HG03060 (cell line): ENCODE measurements around the gene EGR2.

Source experiments
- ATAC-seq: cut with Tn5 transposase; IDR thresholded peaks from one replicate; pipeline ENCODE4 v1.9.1; 2021; ENCODE audit warnings: low read depth, moderate number of reproducible peaks; ENCODE audit not compliant: unreplicated experiment

EGR2 gene

DNA sequence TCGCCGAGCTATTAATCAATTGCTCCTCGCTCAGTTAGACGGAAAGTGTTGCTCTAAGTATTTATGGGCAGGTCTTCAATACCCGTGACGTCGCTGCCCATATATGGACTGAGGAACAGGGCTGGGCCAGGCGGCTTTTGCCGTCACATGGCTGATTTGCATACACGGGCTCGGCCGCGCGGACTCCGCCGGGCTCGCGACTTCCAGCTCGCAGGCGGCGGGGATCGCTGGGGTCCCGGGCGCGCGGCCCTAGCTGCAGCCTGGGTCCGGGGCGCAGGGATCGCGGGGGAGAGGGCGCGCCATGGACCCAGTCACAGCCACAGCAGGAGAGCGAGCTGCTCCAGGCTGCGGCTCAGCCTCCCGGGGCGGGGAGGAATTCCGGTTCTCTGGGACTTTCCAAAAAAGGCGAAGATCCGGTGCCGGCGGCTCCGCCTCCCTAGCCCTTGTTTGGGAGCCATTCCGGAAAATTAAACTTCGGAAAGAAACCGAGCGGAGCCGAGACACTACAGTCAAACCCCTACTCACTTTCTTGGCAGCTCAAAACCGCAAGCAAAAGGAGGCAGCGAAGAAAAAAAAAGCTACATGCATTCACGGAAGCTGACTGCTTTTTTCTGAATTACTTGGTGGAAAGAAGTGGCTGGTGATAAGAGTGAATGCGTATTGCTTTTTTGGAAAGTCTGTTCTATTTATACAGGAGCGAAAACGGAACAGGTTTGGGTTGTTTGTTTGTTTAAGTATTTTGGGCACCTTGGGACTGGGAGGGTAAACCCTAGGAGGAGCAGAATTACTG is at the start of gene EGR2:
EGR2 (minus strand) TSS at position 36 of the 790 bp plus-strand sequence. CDS start 337 bp downstream, outside the sequence.
- peak; percentile 62 for ATAC-seq

- ATAC-seq, result no peak
These were observed 46.3 kb upstream of the EGR2 start for GRCh38 chr10:62862447-62862846.

DNA sequence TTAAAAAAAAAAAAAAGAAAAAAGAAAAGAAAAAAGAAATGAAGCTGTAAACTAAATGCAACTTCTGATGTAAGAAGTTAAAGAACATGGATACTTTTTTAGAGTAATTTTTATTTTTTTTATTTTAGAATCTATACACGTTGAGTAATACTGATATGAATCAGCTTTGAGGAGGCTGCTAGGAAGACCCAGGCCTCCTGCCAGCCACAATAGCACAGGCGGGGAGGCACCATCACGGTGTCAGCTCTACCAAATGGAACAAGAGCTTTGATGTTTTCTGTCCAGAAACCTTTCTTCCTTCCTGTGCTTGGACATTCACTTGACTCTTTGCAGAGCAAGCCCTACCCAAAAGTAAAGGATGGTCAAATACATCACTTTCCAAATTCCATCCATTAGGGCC is 45.3 kb upstream of the EGR2 start:
- no peak for ATAC-seq

DNA sequence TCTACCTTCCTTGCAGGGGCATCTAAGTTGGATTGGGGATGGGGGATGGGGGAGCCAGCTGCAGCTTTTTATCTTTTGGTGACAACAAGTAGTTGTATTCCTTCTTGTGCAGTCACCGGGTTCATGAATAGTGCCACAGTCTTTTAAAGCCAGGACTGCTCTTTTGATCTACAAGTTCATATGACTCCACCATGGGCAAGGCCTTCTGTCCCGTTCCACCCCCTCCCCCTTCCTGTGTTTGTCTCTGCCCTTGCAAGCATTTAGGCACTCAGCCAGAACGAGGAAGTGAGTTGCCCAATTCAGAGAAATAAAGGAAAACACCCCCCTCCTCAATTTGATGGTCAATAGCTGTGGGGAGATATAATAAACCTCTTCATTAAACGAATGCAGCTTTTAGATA is 44.8 kb upstream of the EGR2 start:
- no peak for ATAC-seq

GRCh38 chr10:62858364-62858763 is 42.2 kb upstream of the EGR2 start:
- no peak for ATAC-seq

- ATAC-seq, result no peak
These were observed 39.9 kb upstream of the EGR2 start for GRCh38 chr10:62856021-62856420.

GRCh38 chr10:62853710-62854109 is 37.5 kb upstream of the EGR2 start:
- ATAC-seq, result peak; percentile 10

DNA sequence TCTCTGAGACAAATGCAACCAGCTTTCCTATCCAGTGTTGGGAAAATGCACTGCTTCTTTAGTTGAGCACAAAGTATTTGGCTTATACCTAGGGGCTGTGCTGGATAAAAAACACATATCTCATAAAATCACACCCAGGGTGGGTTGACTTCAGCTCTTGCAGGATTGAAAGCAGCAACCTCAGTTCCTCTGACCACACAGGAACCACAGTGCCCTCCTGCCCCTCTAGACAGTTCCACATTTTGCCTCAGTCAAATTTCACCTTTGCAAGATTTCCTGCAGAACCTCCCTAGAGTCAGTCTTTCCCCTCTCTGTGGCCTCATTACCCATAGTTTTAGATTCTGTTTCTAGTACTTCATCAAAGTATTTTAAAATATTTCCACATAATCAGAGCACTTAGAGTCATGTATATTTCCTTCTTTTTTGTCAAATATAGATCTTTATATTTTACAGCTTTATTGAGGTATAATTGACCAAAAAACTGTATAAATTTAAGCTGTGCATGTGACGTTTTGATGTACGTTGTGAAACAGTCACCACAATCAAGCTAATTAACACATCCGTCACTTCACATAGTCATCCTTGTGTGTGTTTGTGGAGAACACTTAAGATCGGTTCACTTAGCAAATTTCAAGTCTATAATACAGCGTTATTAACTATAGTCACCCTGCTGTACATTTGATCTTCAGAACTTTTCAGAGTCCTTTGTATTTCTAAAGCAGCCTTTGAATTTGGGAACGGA is 37.0 kb upstream of the EGR2 start:
- ATAC-seq, result peak; percentile 57

DNA sequence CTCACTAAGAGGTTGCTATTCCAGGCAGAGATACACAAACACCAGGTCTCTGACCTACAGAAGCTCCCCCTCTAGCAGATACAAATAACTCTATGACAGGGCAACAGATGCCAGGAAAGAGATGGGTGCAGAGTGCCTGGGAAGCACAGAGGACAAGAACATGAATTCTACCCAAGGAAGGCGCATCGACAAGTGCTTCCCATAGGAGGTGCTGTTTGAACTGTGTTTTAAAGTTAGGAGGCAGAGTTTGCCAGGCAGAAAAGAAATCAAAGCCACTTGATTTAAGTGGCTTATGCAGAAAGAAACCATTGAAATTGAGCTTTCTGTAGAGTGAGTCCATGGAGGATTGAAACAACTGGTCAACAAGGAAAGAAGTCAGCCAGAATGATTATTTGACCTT is 35.3 kb upstream of the EGR2 start:
- no peak for ATAC-seq

DNA sequence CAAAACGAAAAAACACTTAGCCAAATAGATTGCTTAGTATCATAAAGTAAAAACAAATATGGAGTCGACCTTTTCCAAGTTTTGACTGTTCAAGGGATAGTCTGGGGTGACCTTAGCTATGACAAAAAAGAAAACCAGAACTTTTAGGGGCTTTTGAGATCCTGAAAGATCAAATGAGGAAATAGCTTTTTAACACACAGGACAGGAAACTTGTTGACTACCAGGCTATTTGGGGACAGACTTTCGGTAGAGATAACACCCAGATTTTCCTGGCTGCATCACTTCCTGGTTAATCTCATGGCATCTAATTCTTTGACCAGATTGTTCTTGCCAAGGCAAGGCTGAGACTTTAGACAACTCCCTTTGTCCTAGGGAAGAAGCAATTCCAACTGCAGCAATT is 34.5 kb upstream of the EGR2 start:
- ATAC-seq, result no peak

DNA sequence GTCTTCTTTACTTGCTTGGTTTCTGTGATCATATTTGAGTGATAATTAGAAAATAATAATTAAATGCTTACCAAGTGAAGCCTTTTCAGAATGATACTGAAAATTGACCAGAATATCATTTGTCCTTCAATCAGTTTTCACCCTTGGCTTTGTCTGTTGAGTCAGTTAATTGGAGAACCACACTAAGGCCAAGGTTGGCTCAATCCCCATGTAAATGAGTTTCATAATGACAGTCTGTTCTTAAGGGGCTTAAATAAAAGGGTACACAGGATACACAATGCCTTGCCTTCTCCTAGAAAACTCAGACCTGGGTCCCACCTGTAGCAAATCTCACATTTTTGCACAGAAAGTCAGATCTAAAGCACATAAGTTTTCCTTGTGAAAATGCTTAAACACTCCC is 31.3 kb upstream of the EGR2 start:
- no peak for ATAC-seq

DNA sequence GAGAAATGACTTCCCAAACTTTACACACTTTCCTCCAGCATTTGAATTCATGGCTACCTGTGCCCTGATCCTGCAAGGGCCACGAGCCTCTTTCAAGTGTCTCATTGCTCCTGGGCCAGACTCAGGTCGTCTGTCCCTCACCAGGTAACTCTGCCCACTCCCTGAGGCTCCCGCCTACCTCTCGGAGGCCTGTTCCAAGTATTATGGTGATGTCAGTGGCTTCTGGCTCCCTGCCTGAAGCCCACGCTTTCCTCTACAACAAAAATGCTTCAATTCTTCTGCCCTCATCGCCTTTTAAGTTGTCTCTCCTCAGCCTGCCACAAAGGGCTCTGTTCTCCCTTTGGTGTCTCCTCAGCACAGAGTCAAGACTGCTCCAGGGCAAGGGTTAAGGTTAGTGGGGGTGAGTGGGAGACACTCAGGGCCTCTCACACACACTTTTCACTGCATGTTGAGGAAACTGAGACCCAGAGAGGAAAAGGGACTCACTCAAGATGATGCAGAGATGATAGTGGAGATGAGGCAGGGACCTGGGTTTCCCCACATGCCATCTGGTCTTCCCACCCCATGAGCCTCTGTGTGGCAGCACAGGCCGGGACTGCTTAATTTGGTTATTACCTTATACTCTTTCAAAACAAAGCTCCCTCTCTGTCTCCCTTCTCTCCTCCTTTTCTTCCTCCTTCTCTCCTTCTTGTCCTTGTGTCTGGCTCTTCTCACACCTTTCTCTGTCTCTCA is 28.3 kb upstream of the EGR2 start:
- no peak for ATAC-seq

DNA sequence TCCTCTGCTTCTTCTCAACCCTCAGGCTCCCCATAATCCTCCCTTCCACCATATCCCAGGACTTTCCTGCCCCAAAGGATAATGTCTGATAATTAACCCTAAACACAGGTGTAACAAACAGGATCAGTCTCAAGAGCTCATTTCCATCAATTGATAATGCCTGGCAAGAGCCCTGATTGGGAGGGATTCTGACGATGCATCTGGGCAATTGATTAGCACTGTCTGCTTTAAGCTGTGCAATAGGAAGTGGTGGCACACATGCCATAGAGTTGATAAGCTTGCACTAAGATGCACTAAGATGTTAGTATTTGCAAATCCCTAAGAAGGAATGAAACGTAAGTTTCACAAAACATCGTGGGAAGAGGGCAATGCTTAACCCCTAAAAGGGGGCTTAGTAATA is 27.4 kb upstream of the EGR2 start:
- ATAC-seq, result no peak

DNA sequence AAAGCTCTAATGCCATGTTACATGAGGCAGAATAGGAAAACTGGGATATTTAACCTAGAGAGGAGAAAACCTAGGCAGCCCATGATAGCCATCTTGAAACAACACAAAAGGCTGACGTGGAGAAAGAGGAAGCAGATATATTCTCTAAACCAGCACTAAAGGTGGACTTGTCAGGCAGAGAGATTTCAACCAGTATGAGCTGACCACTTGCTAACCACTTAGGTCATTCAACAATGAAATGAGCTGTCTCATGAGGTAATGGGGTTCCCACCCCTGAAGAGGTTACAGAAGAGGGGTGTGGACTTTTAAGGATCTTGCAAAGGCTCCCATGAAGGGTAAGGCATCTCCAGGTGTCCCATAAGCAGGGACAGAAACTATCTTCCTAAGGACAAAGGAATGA is 26.8 kb upstream of the EGR2 start:
- no peak for ATAC-seq

GRCh38 chr10:62839590-62839989 is 23.4 kb upstream of the EGR2 start:
- no peak for ATAC-seq

DNA sequence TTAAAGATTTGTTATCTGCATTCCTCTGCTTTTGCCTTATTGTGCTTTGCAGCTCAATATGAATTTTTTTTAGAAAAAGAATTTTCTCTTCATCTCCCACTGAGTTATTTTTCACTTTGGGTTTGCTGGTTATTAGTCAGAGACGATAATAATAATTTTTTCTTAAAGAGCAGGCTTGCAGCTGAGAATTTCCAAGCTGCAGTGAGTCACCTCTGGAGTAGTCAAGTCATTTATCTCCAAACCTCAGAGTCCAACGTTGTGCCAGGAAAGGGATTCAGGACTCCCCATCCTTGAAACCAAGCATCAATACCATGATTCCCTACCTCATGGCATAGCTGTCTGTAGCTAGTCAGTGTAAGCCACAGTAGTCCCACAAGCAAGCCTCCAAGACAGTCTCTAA is 15.2 kb upstream of the EGR2 start:
- ATAC-seq, result no peak

GRCh38 chr10:62830679-62831078 is 14.5 kb upstream of the EGR2 start:
- ATAC-seq, result no peak

DNA sequence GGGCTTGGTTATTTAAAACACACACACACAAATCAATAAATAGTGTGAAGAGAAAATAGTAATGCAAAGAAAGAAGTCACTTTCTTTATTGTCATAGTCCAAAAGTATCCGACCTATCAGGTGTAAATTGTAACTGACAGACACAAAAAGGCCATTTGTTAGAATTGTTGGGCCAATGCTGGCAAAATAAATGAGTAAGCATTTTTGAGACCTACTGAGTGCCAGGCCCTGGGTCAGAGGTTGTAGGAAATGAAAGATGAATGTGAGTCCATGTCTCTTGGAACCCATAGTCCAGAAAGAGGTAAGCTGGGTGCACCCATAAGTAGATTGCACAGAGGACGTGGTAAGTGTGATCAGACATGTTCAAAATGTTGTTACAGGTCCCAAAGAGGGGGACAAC is 13.5 kb upstream of the EGR2 start:
- no peak for ATAC-seq

DNA sequence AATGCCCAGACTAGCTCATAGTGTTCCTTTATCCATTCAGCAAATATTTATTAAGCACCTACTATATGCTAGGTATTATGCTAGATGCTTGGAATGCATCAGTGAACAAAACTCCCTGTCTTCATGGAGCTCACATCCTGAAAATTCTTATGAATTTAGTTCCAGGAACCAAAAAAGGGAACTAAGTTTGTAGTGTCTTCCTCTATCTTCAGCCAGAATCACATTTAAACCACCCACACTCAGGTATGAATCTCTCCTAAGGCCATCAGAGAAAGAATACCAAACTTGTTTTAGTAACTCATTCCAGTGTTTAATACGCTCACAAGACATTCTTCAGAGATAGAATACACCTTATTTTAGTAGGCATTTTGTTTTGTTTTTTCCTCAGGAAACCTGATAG is 10.1 kb upstream of the EGR2 start:
- no peak for ATAC-seq

DNA sequence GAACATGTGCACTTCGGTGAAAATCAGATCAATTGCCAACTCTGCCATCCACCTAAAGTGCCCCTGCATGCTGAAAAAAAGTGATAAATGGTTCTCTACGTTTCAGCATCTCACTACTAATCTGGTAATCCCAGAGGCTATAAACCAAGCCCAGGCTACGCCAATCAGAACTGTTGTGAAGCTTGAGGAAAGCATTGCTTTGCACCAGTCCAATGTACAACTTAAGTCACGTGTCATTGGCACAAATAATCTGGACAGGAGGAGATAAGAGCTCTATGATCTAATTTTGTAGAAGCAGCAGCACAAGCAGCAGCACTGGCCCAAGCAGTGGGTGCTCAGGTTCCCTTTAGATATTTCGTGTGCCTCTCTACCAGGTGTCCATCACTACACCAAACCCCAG is 4.4 kb upstream of the EGR2 start:
- no peak for ATAC-seq

DNA sequence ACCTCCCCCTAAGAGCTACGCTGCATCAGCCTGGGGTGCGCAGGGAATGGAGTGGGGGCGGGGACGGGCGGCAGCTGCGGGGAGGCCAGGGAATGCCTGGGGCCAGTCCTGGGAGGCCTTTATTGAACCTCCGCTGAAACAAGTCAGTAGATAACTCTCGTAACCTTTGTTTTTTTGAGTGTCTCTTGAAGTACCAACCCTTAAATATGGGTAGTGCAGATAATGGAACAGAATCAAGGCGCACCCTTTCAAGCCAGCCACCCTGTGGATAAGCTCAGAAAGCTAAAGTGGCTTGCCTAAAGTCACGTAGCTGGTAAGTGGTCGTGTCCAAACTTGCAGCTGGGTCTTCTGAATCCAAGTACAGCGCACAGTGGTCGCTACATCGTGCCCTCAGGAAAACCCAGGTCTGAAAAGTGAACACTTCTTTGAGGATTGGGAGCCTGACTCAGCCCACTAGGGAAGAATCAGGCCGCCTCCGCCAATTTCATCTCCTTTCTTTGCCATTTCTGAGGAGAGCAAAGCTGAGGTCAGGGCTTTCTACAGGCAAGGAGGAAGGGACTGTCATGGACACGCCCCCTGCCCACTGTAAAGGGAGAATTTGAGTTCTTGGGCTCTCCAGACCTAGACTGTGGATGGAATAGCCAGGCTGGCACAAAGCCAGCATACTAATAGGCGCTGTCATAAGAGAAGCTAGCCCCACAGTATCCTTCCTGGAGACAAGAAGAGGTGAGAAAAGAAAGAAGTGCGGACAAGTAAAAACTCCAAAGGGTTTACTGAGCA is 3.2 kb upstream of the EGR2 start:
- ATAC-seq, result no peak
